CD4-positive, alpha-beta memory T cell (primary cell): ENCODE data around the gene CTNND2. TPM values are rescaled to one million over a fixed set of nuclear protein-coding genes. Genes with fewer than 3 reads are reported as not detected.

Experiments used
- CTCF ChIA-PET: fragments of 350-600 bp; sonication (Branson Sonifier 250); formaldehyde crosslinking; loops from one replicate; lab custom pipeline; 2021; ENCODE audit warnings: inconsistent platforms; ENCODE audit not compliant: partially characterized antibody; lab: Charles Lee
- POLR2A ChIA-PET: fragments of 350-600 bp; sonication (Branson Sonifier 250); formaldehyde crosslinking; loops from one replicate; lab custom pipeline; 2021; ENCODE audit not compliant: partially characterized antibody; lab: Charles Lee
- DNase-seq, 5 donors: peaks; one replicate each; pipeline versions ENCODE4 v3.0.0 to v3.0.0-alpha.2; 2020 to 2022; ENCODE audit warnings: mixed read lengths in 1 of 5
- H3K27ac ChIP-seq: one replicate; pipeline ENCODE4 v1.7.0; 2013; ENCODE audit warnings: low read depth, low read length
- H3K27me3 ChIP-seq: 2 replicates; pipeline ENCODE4 v1.7.0; 2013; ENCODE audit warnings: mild to moderate bottlenecking, low read length, moderate library complexity; ENCODE audit not compliant: insufficient read depth
- H3K36me3 ChIP-seq: 2 replicates; pipeline ENCODE4 v1.7.0; 2013; ENCODE audit warnings: mild to moderate bottlenecking, low read length, moderate library complexity; ENCODE audit not compliant: insufficient read depth
- H3K4me1 ChIP-seq: 2 replicates; pipeline ENCODE4 v1.7.0; 2013; ENCODE audit warnings: mild to moderate bottlenecking, low read length, moderate library complexity; ENCODE audit not compliant: insufficient read depth
- H3K4me3 ChIP-seq, 2 donors: one replicate each; pipeline ENCODE4 v1.7.0; 2013; ENCODE audit warnings: low read length in 2 of 2, mild to moderate bottlenecking in 1 of 2
- H3K9me3 ChIP-seq, 2 donors: one replicate each; pipeline ENCODE4 v1.7.0; 2013; ENCODE audit warnings: low read length in 2 of 2, control low read depth in 1 of 2; ENCODE audit not compliant: control insufficient read depth in 1 of 2
- H3K27ac Mint-ChIP-seq, 7 donors: one replicate each; pipeline ENCODE4 v1.8.0; 2020 to 2021; ENCODE audit warnings: mixed read lengths in 7 of 7, mild to moderate bottlenecking in 6 of 7, inconsistent platforms in 3 of 7, moderate library complexity in 3 of 7
- H3K27me3 Mint-ChIP-seq, 2 donors: one replicate each; pipeline ENCODE4 v1.8.0; 2020 to 2021; ENCODE audit warnings: mixed read lengths in 2 of 2
- H3K36me3 Mint-ChIP-seq, 2 donors: one replicate each; pipeline ENCODE4 v1.8.0; 2020 to 2021; ENCODE audit warnings: mixed read lengths in 2 of 2, inconsistent platforms in 1 of 2, mild to moderate bottlenecking in 1 of 2
- H3K4me1 Mint-ChIP-seq, 4 donors: one replicate each; pipeline ENCODE4 v1.8.0; 2020 to 2021; ENCODE audit warnings: mixed read lengths in 4 of 4, mild to moderate bottlenecking in 1 of 4
- H3K4me3 Mint-ChIP-seq, 8 donors: one replicate each; pipeline ENCODE4 v1.8.0; 2020 to 2021; ENCODE audit warnings: mixed read lengths in 8 of 8, mild to moderate bottlenecking in 7 of 8, moderate library complexity in 6 of 8, inconsistent platforms in 3 of 8
- H3K9me3 Mint-ChIP-seq, 8 donors: one replicate each; pipeline ENCODE4 v1.8.0; 2020 to 2021; ENCODE audit warnings: mixed read lengths in 8 of 8, mild to moderate bottlenecking in 5 of 8, inconsistent platforms in 3 of 8, moderate library complexity in 1 of 8
- intact Hi-C: fragments of 100-400 bp; cut with micrococcal nuclease; formaldehyde crosslinking; loops from one replicate; pipeline ENCODE4 v1.15.1; 2023
- polyA plus RNA-seq, 2 donors: library from polyadenylated mRNA; unstranded; fragments of 300-500 nt; fragmentation: Illumina TruSeq; gene quantifications; one replicate each; pipeline ENCODE4 v1.2.3, GENCODE V29; 2021
- total RNA-seq, 2 experiments: library from RNA; stranded (reverse); gene quantifications; one replicate each; pipeline ENCODE4 v1.2.3, GENCODE V29; 2021

Gene CTNND2
- total and polyA plus RNA-seq, 4 experiments from 2014 or later, result 0.65 TPM; not detected in 3

- ChIA-PET CTCF (no interaction called here), POLR2A (no interaction called here)
- Mint-ChIP-seq H3K9me3 (no peaks in the 10 kb centered on the region), H3K27me3 (peaks cover 7% of the 10 kb centered on the region in 2 donors), H3K36me3 (no peaks in the 10 kb centered on the region), H3K4me1 (no peaks in the 10 kb centered on the region), H3K27ac (no peak overlapping the region), H3K4me3 (no peak overlapping the region)
- intact Hi-C loops, result no loop called here
- Histone ChIP-seq H3K27me3 (no peaks in the 10 kb centered on the region), H3K9me3 (no peaks in the 10 kb centered on the region), H3K4me3 (no peak overlapping the region), H3K27ac (no peak overlapping the region), H3K36me3 (no peaks in the 10 kb centered on the region), H3K4me1 (no peaks in the 10 kb centered on the region)
- DNase-seq, result no peak
Measured at GRCh38 chr5:10994091-10994986, 909.9 kb downstream of the CTNND2 start.

- Mint-ChIP-seq H3K4me3 (no peak overlapping the region), H3K4me1 (peaks cover 7 to 14% (median 9%) of the 10 kb centered on the region in 4 donors), H3K27ac (no peak overlapping the region), H3K36me3 (no peaks in the 10 kb centered on the region), H3K27me3 (peaks cover 9 to 18% of the 10 kb centered on the region in 2 donors), H3K9me3 (no peaks in the 10 kb centered on the region)
- no peak for DNase-seq
- POLR2A ChIA-PET, result no interaction called here
- H3K4me1 ChIP-seq, result peaks cover 9% of the 10 kb centered on the region
- CTCF ChIA-PET, result interaction anchor here (1.2 to 1.6 kb wide), 2 partner anchors 9 to 14 kb away, joined by 3 to 7 read pairs; no protein-coding TSS in a partner anchor
- H3K4me3 ChIP-seq, result no peak overlapping the region
- H3K27ac ChIP-seq, result no peak overlapping the region
- H3K9me3 ChIP-seq, result no peaks in the 10 kb centered on the region
- intact Hi-C loops, result no loop called here
- no peaks in the 10 kb centered on the region for H3K36me3 ChIP-seq
- no peaks in the 10 kb centered on the region for H3K27me3 ChIP-seq
Measured at GRCh38 chr5:10990634-10991033, 913.6 kb downstream of the CTNND2 start.

- intact Hi-C loops, result loop anchor here (5.0 kb wide), 2 partner anchors 373 to 503 kb away; no protein-coding TSS in a partner anchor
- no peak overlapping the region for H3K4me3 ChIP-seq
- peaks cover 7 to 14% (median 9%) of the 10 kb centered on the region in 4 donors for H3K4me1 Mint-ChIP-seq
- DNase-seq, result no peak
- H3K36me3 Mint-ChIP-seq, result no peaks in the 10 kb centered on the region
- ChIA-PET CTCF (interaction anchor here (1.6 to 3.8 kb wide), 3 partner anchors 10 to 13 kb away, joined by 7 to 22 read pairs (median 7); no protein-coding TSS in a partner anchor), POLR2A (no interaction called here)
- H3K9me3 Mint-ChIP-seq, result no peaks in the 10 kb centered on the region
- H3K27ac ChIP-seq, result no peak overlapping the region
- H3K36me3 ChIP-seq, result no peaks in the 10 kb centered on the region
- H3K27me3 ChIP-seq, result no peaks in the 10 kb centered on the region
- peaks cover 7 to 15% of the 10 kb centered on the region in 2 donors for H3K27me3 Mint-ChIP-seq
- no peaks in the 10 kb centered on the region for H3K9me3 ChIP-seq
- peaks cover 9% of the 10 kb centered on the region for H3K4me1 ChIP-seq
- H3K27ac Mint-ChIP-seq, result no peak overlapping the region
- H3K4me3 Mint-ChIP-seq, result no peak overlapping the region
Measured at GRCh38 chr5:10989577-10990263, 914.5 kb downstream of the CTNND2 start.

- Histone ChIP-seq H3K27me3 (no peaks in the 10 kb centered on the region), H3K9me3 (no peaks in the 10 kb centered on the region), H3K36me3 (no peaks in the 10 kb centered on the region), H3K4me1 (peaks cover 9% of the 10 kb centered on the region), H3K4me3 (no peak overlapping the region), H3K27ac (no peak overlapping the region)
- Mint-ChIP-seq H3K9me3 (no peaks in the 10 kb centered on the region), H3K27ac (no peak overlapping the region), H3K4me3 (peak overlapping the region in 6 of 8 donors; percentile 9 to 88 (median 68)), H3K4me1 (peaks cover 7 to 14% (median 9%) of the 10 kb centered on the region in 4 donors), H3K27me3 (peaks cover 7 to 15% of the 10 kb centered on the region in 2 donors), H3K36me3 (no peaks in the 10 kb centered on the region)
- POLR2A ChIA-PET, result no interaction called here
- no peak for DNase-seq
- CTCF ChIA-PET, result interaction anchor here (0.6 to 3.8 kb wide), 10 partner anchors 10 to 132 kb away, joined by 3 to 22 read pairs (median 4); no protein-coding TSS in a partner anchor
- intact Hi-C loops, result loop anchor here (5.0 kb wide), 2 partner anchors 374 to 504 kb away; no protein-coding TSS in a partner anchor
Measured at GRCh38 chr5:10988622-10989021, 915.6 kb downstream of the CTNND2 start.

GRCh38 chr5:10987925-10988504 lies 916.2 kb downstream of the CTNND2 start:
- ChIA-PET POLR2A (no interaction called here), CTCF (interaction anchor here (0.6 to 3.8 kb wide), 13 partner anchors 9 to 131 kb away, joined by 3 to 22 read pairs (median 4); no protein-coding TSS in a partner anchor)
- Histone ChIP-seq H3K27me3 (no peaks in the 10 kb centered on the region), H3K9me3 (no peaks in the 10 kb centered on the region), H3K36me3 (no peaks in the 10 kb centered on the region), H3K27ac (no peak overlapping the region), H3K4me3 (no peak overlapping the region), H3K4me1 (peaks cover 9% of the 10 kb centered on the region)
- H3K4me1 Mint-ChIP-seq, result peaks cover 7 to 14% (median 9%) of the 10 kb centered on the region in 4 donors
- H3K27me3 Mint-ChIP-seq, result peaks cover 7 to 14% of the 10 kb centered on the region in 2 donors
- no peaks in the 10 kb centered on the region for H3K36me3 Mint-ChIP-seq
- peak; percentile 47 to 60 (median 58) for DNase-seq
- intact Hi-C loops, result loop anchor here (5.0 kb wide), 2 partner anchors 374 to 504 kb away; no protein-coding TSS in a partner anchor
- H3K4me3 Mint-ChIP-seq, result peak overlapping the region; percentile 41 to 88 (median 68)
- H3K9me3 Mint-ChIP-seq, result no peaks in the 10 kb centered on the region
- H3K27ac Mint-ChIP-seq, result peak overlapping the region in 1 of 7 donors; percentile 58

- ChIA-PET CTCF (interaction anchor here (0.6 to 3.8 kb wide), 11 partner anchors 8 to 130 kb away, joined by 3 to 22 read pairs (median 4); no protein-coding TSS in a partner anchor), POLR2A (no interaction called here)
- intact Hi-C loops, result loop anchor here (5.0 kb wide), 2 partner anchors 375 to 505 kb away; no protein-coding TSS in a partner anchor
- H3K27ac ChIP-seq, result no peak overlapping the region
- peaks cover 7 to 13% of the 10 kb centered on the region in 2 donors for H3K27me3 Mint-ChIP-seq
- no peaks in the 10 kb centered on the region for H3K9me3 Mint-ChIP-seq
- no peak for DNase-seq
- H3K4me3 Mint-ChIP-seq, result peak overlapping the region in 3 of 8 donors; percentile 19 to 75 (median 46)
- no peak overlapping the region for H3K27ac Mint-ChIP-seq
- no peak overlapping the region for H3K4me3 ChIP-seq
- H3K9me3 ChIP-seq, result no peaks in the 10 kb centered on the region
- H3K36me3 Mint-ChIP-seq, result no peaks in the 10 kb centered on the region
- H3K4me1 ChIP-seq, result peaks cover 9% of the 10 kb centered on the region
- H3K4me1 Mint-ChIP-seq, result peaks cover 7 to 14% (median 9%) of the 10 kb centered on the region in 4 donors
- H3K27me3 ChIP-seq, result no peaks in the 10 kb centered on the region
- no peaks in the 10 kb centered on the region for H3K36me3 ChIP-seq
Measured at GRCh38 chr5:10987276-10987924, 916.8 kb downstream of the CTNND2 start.
